Erythroblast (primary cell): ENCODE data around the gene CFAP92.

Source experiments
- GATA1 ChIP-seq: IDR thresholded peaks from 2 replicates; pipeline ENCODE4 v1.6.1; 2011; ENCODE audit warnings: low read depth, mild to moderate bottlenecking, control low read depth, low read length, moderate library complexity
- POLR2A ChIP-seq: IDR thresholded peaks from 2 replicates; pipeline ENCODE4 v1.6.1; 2011; ENCODE audit warnings: mild to moderate bottlenecking, low read length

- no peak for TF ChIP-seq POLR2A
- TF ChIP-seq GATA1 = no peak
Measured at GRCh38 chr3:129035360-129036221, 41.7 kb upstream of the CFAP92 start.
